K562 (cell line): ENCODE measurements around the gene WTAP. TPM values are rescaled to one million over a fixed set of nuclear protein-coding genes. Genes with fewer than 3 reads are reported as not detected.
A peak's percentile ranks its signal among the peaks of the same experiment; 100 is the strongest.

ENCODE experiments used
- CAMTA2 ChIP-seq: fragments of 250-450 bp; sonication (Bioruptor Pico); conservative IDR thresholded peaks from 2 replicates; pipeline ENCODE4 v1.5.1; 2022
- CHCHD3 ChIP-seq: fragments of 250-450 bp; sonication (Bioruptor Pico); IDR thresholded peaks from 2 replicates; pipeline ENCODE4 v2.1.2; 2022; ENCODE audit warnings: mild to moderate bottlenecking
- ELF2 ChIP-seq: fragments of 250-450 bp; sonication (Bioruptor Pico); IDR thresholded peaks from 2 replicates; pipeline ENCODE4 v1.5.0; 2021; ENCODE audit warnings: mild to moderate bottlenecking
- GABPA ChIP-seq: fragments of 200-800 bp; sonication (Bioruptor generic); conservative IDR thresholded peaks from 2 replicates; pipeline ENCODE4 v1.6.1; 2016; ENCODE audit warnings: low read depth, missing genetic modification characterization, missing compliant biosample characterization
- HDAC2 ChIP-seq: fragments of 450-650 bp; IDR thresholded peaks from 2 replicates; pipeline ENCODE4 v1.6.1; 2016; ENCODE audit warnings: mild to moderate bottlenecking
- HMG20B ChIP-seq: fragments of 250-450 bp; sonication (Bioruptor Pico); IDR thresholded peaks from 2 replicates; pipeline ENCODE4 v1.5.0; 2021; ENCODE audit warnings: mild to moderate bottlenecking
- JUN ChIP-seq, 2 experiments: sonication (generic) in 1 of 2; formaldehyde crosslinking in 1 of 2; IDR thresholded peaks; 2 replicates each; pipeline versions ENCODE4 v1.6.1 to v1.8.0; 2012 to 2022; ENCODE audit warnings: borderline replicate concordance in 2 of 2, mild to moderate bottlenecking in 2 of 2, improper control_type of control experiment in 1 of 2, low read depth in 1 of 2, low read length in 1 of 2, missing genetic modification reagents in 1 of 2
- L3MBTL2 ChIP-seq: fragments of 450-650 bp; IDR thresholded peaks from 2 replicates; pipeline ENCODE4 v1.6.1; 2016; ENCODE audit warnings: mild to moderate bottlenecking, moderate library complexity
- MAFG ChIP-seq: fragments of 450-650 bp; conservative IDR thresholded peaks from 2 replicates; pipeline ENCODE4 v1.6.1; 2016; ENCODE audit warnings: missing genetic modification characterization, missing compliant biosample characterization
- MCM3 ChIP-seq: fragments of 450-650 bp; IDR thresholded peaks from 2 replicates; pipeline ENCODE4 v1.6.1; 2016
- NBN ChIP-seq: fragments of 450-650 bp; IDR thresholded peaks from 2 replicates; pipeline ENCODE4 v1.6.1; 2016; ENCODE audit warnings: low read depth, mild to moderate bottlenecking
- RFX5 ChIP-seq: IDR thresholded peaks from 2 replicates; pipeline ENCODE4 v1.6.1; 2011; ENCODE audit warnings: low read depth, mild to moderate bottlenecking, improper control_type of control experiment, low read length
- TBL1XR1 ChIP-seq, 2 experiments: IDR thresholded peaks; 2 replicates each; pipeline ENCODE4 v1.6.1; 2012; ENCODE audit warnings: improper control_type of control experiment in 2 of 2, low read length in 2 of 2, mild to moderate bottlenecking in 1 of 2
- TBP ChIP-seq: optimal IDR thresholded peaks from 2 replicates; pipeline ENCODE3; 2011; ENCODE audit warnings: low read depth, low read length, improper control_type of control experiment
- YY1 ChIP-seq, 3 experiments: IDR thresholded peaks; 2 replicates each; pipeline ENCODE4 v1.6.1; 2011; ENCODE audit warnings: low read length in 2 of 3, mild to moderate bottlenecking in 2 of 3, moderate library complexity in 2 of 3, borderline replicate concordance in 1 of 3, control low read depth in 1 of 3, low read depth in 1 of 3; ENCODE audit not compliant: insufficient read depth in 3 of 3, insufficient replicate concordance in 2 of 3, control insufficient read depth in 1 of 3, insufficient read length in 1 of 3; ENCODE audit errors: extremely low read depth in 1 of 3
- ZNF174 ChIP-seq: fragments of 250-450 bp; sonication (Bioruptor Pico); IDR thresholded peaks from 2 replicates; pipeline ENCODE4 v1.4.0; 2020; ENCODE audit warnings: mild to moderate bottlenecking
- ZNF24 ChIP-seq: fragments of 450-650 bp; IDR thresholded peaks from 2 replicates; pipeline ENCODE4 v1.6.1; 2016
- ZNF354B ChIP-seq: fragments of 250-450 bp; sonication (Bioruptor Pico); IDR thresholded peaks from 2 replicates; pipeline ENCODE4 v1.4.0; 2020
- polyA plus RNA-seq, 8 experiments: library from polyadenylated mRNA; depleted of rRNA in 4 of 8; stranded (reverse) in 5 of 8; unstranded in 3 of 8; fragments of >200 nt; fragmentation: Nextera tagmentation in 2 of 8; fragmentation: Illumina TruSeq in 1 of 8; extraction: Ambion mirVana in 2 of 8; extraction: Trizol in 1 of 8; gene quantifications; 2 replicates each; pipeline versions ENCODE4 v1.2.1 to v1.2.3, GENCODE V29; 2011 to 2014; ENCODE audit warnings: inconsistent platforms in 1 of 8, missing spikeins in 1 of 8
- total RNA-seq, 7 experiments: library from RNA; depleted of rRNA in 6 of 7; stranded (reverse); fragments of >200 nt in 6 of 7; fragmentation: Illumina TruSeq in 2 of 7; extraction: Trizol in 2 of 7; gene quantifications; 2 replicates each; pipeline versions ENCODE4 v1.2.1 to v1.2.3, GENCODE V29; 2011 to 2021; ENCODE audit warnings: low replicate concordance in 1 of 7
- TF ChIP-seq, protein P1 (sequence below): sonication (generic); formaldehyde crosslinking; IDR thresholded peaks from 2 replicates; pipeline ENCODE4 v1.8.1; 2023; ENCODE audit warnings: mild to moderate bottlenecking, missing genetic modification reagents
- TF ChIP-seq, protein P2 (sequence below): sonication (generic); formaldehyde crosslinking; IDR thresholded peaks from 2 replicates; pipeline ENCODE4 v1.4.0; 2020; ENCODE audit warnings: mild to moderate bottlenecking, missing genetic modification reagents
- TF ChIP-seq, protein P3 (sequence below): fragments of 250-450 bp; sonication (Bioruptor Pico); IDR thresholded peaks from 2 replicates; pipeline ENCODE4 v1.5.1; 2021; ENCODE audit warnings: mild to moderate bottlenecking
- TF ChIP-seq, protein P4 (sequence below): fragments of 450-650 bp; IDR thresholded peaks from 2 replicates; pipeline ENCODE4 v1.6.1; 2017; ENCODE audit warnings: mild to moderate bottlenecking, moderate library complexity

WTAP gene
- total and polyA plus RNA-seq, 9 of the 15 experiments (the other 6 are each of a cell fraction or from before 2014, with no cell fraction given) = 52.4 to 156 (median 110) TPM

DNA sequence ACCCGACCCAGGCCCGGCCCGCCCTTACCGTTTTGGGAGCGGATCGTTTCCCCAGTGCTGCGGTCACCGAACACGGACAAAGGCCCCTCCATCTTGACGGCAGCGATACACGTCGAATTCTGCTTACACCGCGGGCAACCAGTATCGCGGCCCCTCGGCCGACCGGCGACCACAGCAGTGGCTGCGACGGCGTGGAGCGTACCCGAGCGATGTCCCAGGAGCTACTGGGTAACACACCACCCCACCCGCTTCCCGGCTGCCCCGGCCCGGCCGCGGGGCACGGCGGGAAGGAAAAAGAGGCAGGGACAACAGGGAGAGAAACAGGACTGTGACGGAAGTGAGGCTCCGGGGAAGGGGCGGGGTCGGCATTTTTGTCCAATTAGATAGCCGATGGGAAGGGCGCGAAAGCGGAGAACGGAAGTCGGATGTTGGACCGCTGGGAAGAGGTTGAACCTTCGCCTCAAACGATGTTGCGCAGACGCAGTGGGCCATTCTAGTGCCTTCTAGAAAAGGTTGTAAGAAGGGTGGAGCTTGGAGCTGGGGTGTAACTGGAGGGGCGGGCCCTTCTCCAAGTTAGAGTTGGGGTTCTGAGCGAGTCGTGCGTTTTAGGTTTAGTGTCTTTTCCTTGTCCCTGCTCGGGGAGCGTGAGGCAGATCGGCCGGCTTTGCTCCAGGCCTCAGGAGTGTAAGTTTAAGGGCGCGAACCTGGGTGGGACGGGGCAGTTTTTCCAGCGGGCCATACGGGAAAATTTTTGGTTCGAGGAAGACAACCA is 62.3 kb downstream of the WTAP start, which contains the start of gene TCP1 (continued):
- TF ChIP-seq, protein P1, sequence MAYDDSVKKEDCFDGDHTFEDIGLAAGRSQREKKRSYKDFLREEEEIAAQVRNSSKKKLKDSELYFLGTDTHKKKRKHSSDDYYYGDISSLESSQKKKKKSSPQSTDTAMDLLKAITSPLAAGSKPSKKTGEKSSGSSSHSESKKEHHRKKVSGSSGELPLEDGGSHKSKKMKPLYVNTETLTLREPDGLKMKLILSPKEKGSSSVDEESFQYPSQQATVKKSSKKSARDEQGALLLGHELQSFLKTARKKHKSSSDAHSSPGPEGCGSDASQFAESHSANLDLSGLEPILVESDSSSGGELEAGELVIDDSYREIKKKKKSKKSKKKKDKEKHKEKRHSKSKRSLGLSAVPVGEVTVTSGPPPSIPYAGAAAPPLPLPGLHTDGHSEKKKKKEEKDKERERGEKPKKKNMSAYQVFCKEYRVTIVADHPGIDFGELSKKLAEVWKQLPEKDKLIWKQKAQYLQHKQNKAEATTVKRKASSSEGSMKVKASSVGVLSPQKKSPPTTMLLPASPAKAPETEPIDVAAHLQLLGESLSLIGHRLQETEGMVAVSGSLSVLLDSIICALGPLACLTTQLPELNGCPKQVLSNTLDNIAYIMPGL (CRISPR knock-in tag) = peak; percentile 53; the same call in 1 of the 2 replicates
- TF ChIP-seq, protein P2, sequence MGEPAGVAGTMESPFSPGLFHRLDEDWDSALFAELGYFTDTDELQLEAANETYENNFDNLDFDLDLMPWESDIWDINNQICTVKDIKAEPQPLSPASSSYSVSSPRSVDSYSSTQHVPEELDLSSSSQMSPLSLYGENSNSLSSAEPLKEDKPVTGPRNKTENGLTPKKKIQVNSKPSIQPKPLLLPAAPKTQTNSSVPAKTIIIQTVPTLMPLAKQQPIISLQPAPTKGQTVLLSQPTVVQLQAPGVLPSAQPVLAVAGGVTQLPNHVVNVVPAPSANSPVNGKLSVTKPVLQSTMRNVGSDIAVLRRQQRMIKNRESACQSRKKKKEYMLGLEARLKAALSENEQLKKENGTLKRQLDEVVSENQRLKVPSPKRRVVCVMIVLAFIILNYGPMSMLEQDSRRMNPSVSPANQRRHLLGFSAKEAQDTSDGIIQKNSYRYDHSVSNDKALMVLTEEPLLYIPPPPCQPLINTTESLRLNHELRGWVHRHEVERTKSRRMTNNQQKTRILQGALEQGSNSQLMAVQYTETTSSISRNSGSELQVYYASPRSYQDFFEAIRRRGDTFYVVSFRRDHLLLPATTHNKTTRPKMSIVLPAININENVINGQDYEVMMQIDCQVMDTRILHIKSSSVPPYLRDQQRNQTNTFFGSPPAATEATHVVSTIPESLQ (CRISPR knock-in tag) = peak; percentile 86; the same call in 1 of the 2 replicates
- 0 out of 2 replicates have a peak, but pooled peaks have one; percentile 48 for TF ChIP-seq CAMTA2
- TF ChIP-seq, protein P3, sequence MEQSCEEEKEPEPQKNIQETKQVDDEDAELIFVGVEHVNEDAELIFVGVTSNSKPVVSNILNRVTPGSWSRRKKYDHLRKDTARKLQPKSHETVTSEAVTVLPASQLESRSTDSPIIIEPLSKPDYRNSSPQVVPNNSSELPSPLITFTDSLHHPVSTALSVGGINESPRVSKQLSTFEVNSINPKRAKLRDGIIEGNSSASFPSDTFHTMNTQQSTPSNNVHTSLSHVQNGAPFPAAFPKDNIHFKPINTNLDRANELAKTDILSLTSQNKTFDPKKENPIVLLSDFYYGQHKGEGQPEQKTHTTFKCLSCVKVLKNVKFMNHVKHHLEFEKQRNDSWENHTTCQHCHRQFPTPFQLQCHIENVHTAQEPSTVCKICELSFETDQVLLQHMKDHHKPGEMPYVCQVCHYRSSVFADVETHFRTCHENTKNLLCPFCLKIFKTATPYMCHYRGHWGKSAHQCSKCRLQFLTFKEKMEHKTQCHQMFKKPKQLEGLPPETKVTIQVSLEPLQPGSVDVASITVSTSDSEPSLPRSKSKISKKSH (CRISPR knock-in tag) = no peak
- TF ChIP-seq, protein P4, sequence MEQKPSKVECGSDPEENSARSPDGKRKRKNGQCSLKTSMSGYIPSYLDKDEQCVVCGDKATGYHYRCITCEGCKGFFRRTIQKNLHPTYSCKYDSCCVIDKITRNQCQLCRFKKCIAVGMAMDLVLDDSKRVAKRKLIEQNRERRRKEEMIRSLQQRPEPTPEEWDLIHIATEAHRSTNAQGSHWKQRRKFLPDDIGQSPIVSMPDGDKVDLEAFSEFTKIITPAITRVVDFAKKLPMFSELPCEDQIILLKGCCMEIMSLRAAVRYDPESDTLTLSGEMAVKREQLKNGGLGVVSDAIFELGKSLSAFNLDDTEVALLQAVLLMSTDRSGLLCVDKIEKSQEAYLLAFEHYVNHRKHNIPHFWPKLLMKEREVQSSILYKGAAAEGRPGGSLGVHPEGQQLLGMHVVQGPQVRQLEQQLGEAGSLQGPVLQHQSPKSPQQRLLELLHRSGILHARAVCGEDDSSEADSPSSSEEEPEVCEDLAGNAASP = no peak
- TF ChIP-seq TBL1XR1 (IDR thresholded peaks at IDR 0.05; ENCODE audit: low read length in 2 of 2) = peak in 1 of 2 experiments; percentile 31; a peak in 1 of 4 replicates
- TF ChIP-seq JUN (IDR thresholded peaks at IDR 0.05; ENCODE audit: borderline replicate concordance, low read depth, low read length) = peak; percentile 65
- peak; percentile 81; the same call in 1 of the 2 replicates for TF ChIP-seq JUN (CRISPR knock-in tag; IDR thresholded peaks at IDR 0.05; ENCODE audit: borderline replicate concordance)
- peak; percentile 22; the same call in 1 of the 2 replicates for TF ChIP-seq ELF2
- peak; percentile 14 for TF ChIP-seq HDAC2
- 0 out of 2 replicates have a peak, but pooled peaks have one; percentile 7 for TF ChIP-seq ZNF354B (CRISPR knock-in tag)
- TF ChIP-seq MAFG (tag) = no peak
- TF ChIP-seq NBN = peak; percentile 16; the same call in 1 of the 2 replicates
- no peak for TF ChIP-seq RFX5
- TF ChIP-seq ZNF24 = no peak
- no peak for TF ChIP-seq MCM3
- TF ChIP-seq CHCHD3 = peak; percentile 85
- peak; percentile 96 for TF ChIP-seq TBP
- TF ChIP-seq HMG20B (CRISPR knock-in tag) = no peak
- no peak for TF ChIP-seq ZNF174 (CRISPR knock-in tag)
- peak; percentile 95 for TF ChIP-seq GABPA (tag)
- TF ChIP-seq YY1 (IDR thresholded peaks at IDR 0.05; ENCODE audit: borderline replicate concordance in 1 of 3, control insufficient read depth in 1 of 3, extremely low read depth in 1 of 3, insufficient read depth in 3 of 3, insufficient read length in 1 of 3, insufficient replicate concordance in 2 of 3, low read depth in 1 of 3, low read length in 2 of 3) = peak in 2 of 3 experiments; percentile 45 to 62
- TF ChIP-seq L3MBTL2 = peak; percentile 47; the same call in 1 of the 2 replicates
